Calu3 (cell line): ENCODE results near the gene LRRC27. TPM values are rescaled to one million over a fixed set of nuclear protein-coding genes. Genes with fewer than 3 reads are reported as not detected.

ENCODE experiments used
- BruUV-seq: library from RNA; stranded (reverse); fragments of 400-500 nt; replicated peaks from 2 replicates; lab custom pipeline; 2021; lab: Mats Ljungman, UMichigan
- CTCF ChIA-PET: fragments of 300-600 bp; sonication (Branson Sonifier 250); formaldehyde crosslinking; loops from one replicate; lab custom pipeline; 2022; ENCODE audit warnings: antibody characterized with exemption; lab: Charles Lee
- DNase-seq: peaks from one replicate; pipeline ENCODE4 v3.0.0; 2022
- H3K27ac Mint-ChIP-seq: one replicate; pipeline ENCODE4 v1.8.0; 2022; ENCODE audit warnings: mixed read lengths; ENCODE audit not compliant: unreplicated experiment
- H3K27me3 Mint-ChIP-seq: one replicate; pipeline ENCODE4 v1.8.0; 2022; ENCODE audit warnings: mixed read lengths; ENCODE audit not compliant: unreplicated experiment
- H3K36me3 Mint-ChIP-seq: one replicate; pipeline ENCODE4 v1.8.0; 2022; ENCODE audit warnings: mild to moderate bottlenecking, moderate library complexity, mixed read lengths; ENCODE audit not compliant: insufficient read depth, unreplicated experiment
- H3K4me1 Mint-ChIP-seq: one replicate; pipeline ENCODE4 v1.8.0; 2022; ENCODE audit warnings: mild to moderate bottlenecking, low read depth, mixed read lengths; ENCODE audit not compliant: unreplicated experiment
- H3K4me3 Mint-ChIP-seq: one replicate; pipeline ENCODE4 v1.8.0; 2022; ENCODE audit warnings: mild to moderate bottlenecking, low read depth, moderate library complexity, mixed read lengths; ENCODE audit not compliant: unreplicated experiment
- H3K9me3 Mint-ChIP-seq: one replicate; pipeline ENCODE4 v1.8.0; 2022; ENCODE audit warnings: low read depth, mixed read lengths; ENCODE audit not compliant: unreplicated experiment
- intact Hi-C: fragments of 100-400 bp; cut with micrococcal nuclease; formaldehyde crosslinking; loops from one replicate; pipeline ENCODE4 v1.10.0; 2022; ENCODE audit not compliant: unreplicated experiment
- total RNA-seq: library from RNA; stranded (reverse); gene quantifications from 2 replicates; pipeline ENCODE4 v1.2.3, GENCODE V29; 2022
- TF ChIP-seq, protein P1 (sequence below): fragments of 200-600 bp; IDR thresholded peaks from one replicate; pipeline ENCODE4 v1.8.0; 2022; ENCODE audit warnings: antibody characterized with exemption; ENCODE audit not compliant: unreplicated experiment

Gene LRRC27
- total RNA-seq, 1 experiment from 2014 or later, result 4.6 TPM

DNA sequence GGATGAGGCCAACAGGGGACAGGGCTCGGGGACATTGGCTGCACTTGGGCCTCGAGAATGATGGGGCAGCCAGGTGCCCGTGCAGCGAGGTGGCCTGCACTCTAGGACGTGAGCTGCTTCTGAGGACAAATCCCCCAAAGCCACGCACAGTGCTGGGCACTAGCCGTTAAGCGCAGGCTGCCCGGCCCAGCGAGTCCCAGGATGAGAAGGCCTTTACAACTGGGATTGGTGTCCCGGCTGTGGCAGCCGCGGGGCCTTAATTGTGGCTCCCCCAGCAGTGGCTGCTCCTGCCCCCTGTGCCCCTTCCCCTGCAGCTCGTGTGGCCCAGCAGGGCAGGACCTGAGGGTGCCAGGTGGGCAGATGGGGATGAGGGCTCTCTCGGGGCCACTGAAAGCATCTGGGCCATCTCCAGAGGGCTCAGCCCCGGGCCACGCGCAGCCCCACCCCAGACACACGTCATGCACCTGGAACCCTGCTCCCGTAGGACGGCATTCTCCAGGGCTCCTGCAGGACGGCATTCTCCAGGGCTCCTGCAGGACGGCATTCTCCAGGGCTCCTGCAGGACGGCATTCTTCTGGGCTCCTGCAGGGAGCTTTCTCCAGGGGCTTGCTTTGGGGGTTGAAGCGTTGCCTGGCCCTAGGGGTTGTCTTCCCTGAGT lies 71.6 kb downstream of the LRRC27 start:
- peak; percentile 35 for DNase-seq
- no peak overlapping the region for H3K4me3 Mint-ChIP-seq
- no peaks in the 10 kb centered on the region for H3K9me3 Mint-ChIP-seq
- TF ChIP-seq, protein P1, sequence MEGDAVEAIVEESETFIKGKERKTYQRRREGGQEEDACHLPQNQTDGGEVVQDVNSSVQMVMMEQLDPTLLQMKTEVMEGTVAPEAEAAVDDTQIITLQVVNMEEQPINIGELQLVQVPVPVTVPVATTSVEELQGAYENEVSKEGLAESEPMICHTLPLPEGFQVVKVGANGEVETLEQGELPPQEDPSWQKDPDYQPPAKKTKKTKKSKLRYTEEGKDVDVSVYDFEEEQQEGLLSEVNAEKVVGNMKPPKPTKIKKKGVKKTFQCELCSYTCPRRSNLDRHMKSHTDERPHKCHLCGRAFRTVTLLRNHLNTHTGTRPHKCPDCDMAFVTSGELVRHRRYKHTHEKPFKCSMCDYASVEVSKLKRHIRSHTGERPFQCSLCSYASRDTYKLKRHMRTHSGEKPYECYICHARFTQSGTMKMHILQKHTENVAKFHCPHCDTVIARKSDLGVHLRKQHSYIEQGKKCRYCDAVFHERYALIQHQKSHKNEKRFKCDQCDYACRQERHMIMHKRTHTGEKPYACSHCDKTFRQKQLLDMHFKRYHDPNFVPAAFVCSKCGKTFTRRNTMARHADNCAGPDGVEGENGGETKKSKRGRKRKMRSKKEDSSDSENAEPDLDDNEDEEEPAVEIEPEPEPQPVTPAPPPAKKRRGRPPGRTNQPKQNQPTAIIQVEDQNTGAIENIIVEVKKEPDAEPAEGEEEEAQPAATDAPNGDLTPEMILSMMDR, result no peak
- intact Hi-C loops, result no loop called here
- H3K27me3 Mint-ChIP-seq, result no peaks in the 10 kb centered on the region
- BruUV-seq, result no TSS peak
- peaks cover 30% of the 10 kb centered on the region for H3K36me3 Mint-ChIP-seq
- H3K4me1 Mint-ChIP-seq, result no peaks in the 10 kb centered on the region
- no peak overlapping the region for H3K27ac Mint-ChIP-seq
- CTCF ChIA-PET, result no interaction called here

DNA sequence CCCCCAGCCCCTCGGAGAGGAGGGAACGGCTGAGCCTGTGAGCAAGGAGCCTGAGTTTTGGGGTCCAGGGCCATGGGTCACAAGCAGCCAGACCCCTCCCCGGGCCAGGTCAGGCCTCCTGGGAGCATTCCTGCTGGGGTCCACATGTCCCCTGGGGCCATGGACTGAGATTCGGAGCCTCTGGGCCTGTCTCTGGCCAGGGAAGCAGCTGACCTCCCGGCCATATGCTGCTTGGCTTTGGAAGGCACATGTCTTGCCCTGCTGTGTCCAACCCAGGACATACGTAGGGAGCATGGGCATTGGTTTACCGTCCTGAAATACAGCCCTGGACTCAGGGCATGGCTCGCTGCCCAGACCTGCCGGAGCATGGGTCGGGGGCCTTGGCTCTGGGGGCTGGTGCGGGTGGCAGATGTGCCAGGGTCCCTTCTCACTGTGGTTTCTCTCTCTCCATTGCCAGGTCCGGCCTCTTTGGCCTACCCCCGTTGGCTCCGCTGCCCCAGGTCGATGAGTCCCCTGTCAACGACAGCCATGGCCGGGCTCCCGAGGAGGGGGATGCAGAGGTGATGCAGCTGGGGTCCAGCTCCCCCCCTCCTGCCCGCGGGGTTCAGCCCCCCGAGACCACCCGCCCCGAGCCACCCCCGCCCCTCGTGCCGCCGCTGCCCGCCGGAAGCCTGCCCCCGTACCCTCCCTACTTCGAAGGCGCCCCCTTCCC lies 72.3 kb downstream of the LRRC27 start:
- Mint-ChIP-seq H3K4me1 (no peaks in the 10 kb centered on the region), H3K9me3 (no peaks in the 10 kb centered on the region), H3K27ac (no peak overlapping the region), H3K27me3 (no peaks in the 10 kb centered on the region), H3K36me3 (peaks cover 36% of the 10 kb centered on the region), H3K4me3 (no peak overlapping the region)
- DNase-seq, result no peak
- intact Hi-C loops, result no loop called here
- CTCF ChIA-PET, result no interaction called here
- BruUV-seq, result no TSS peak
- TF ChIP-seq, protein P1, result no peak

DNA sequence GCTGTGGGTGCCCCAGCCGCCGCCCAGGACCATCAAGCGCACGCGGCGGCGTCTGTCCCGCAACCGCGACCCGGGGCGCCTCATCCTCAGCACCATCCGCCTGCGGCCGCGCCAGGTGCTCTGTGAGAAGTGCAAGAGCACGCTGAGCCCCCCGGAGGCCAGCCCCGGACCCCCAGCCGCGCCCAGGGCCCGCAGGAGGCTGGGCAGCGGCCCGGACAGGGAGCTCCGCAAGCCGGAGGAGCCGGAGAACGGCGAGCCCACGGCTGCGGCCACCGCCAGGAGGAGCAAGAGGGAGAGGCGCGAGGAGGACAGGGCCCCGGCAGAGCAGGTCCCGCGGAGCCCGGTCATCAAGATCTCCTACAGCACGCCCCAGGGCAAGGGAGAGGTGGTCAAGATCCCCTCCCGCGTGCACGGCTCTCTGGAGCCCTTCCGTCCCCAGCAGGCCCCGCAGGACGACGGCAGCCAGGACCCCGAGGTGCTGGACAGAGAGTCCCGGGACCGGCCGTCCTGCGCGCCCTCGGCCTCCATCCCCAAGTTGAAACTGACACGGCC lies 73.0 kb downstream of the LRRC27 start:
- Mint-ChIP-seq H3K4me1 (no peaks in the 10 kb centered on the region), H3K27ac (no peak overlapping the region), H3K27me3 (no peaks in the 10 kb centered on the region), H3K4me3 (no peak overlapping the region), H3K9me3 (no peaks in the 10 kb centered on the region), H3K36me3 (peaks cover 36% of the 10 kb centered on the region)
- DNase-seq, result no peak
- no TSS peak for BruUV-seq
- intact Hi-C loops, result no loop called here
- TF ChIP-seq, protein P1, result no peak
- CTCF ChIA-PET, result no interaction called here

DNA sequence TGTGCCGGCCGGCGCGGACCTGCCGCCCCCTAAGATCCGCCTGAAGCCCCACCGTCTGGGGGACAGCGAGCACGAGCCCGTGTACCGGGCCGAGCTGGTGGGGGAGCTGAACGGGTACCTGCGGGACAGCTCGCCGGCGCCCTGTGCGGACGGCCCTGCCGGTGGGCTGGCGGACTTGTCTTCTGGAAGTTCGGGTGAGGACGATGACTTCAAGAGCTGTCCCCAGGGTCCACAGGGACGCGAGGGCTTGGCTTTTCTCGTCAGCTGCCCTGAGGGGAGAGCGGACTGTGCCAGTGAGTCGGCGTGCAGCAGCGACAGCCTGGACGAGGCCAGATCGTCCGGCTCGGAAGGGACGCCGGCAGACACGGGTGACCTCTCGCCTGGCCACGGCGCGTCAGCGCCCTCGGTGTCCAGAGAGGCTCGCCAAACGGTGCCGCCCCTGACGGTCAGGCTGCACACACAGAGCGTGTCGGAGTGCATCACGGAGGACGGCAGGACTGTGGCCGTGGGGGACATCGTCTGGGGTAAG lies 73.5 kb downstream of the LRRC27 start:
- Mint-ChIP-seq H3K27me3 (no peaks in the 10 kb centered on the region), H3K36me3 (peaks cover 36% of the 10 kb centered on the region), H3K4me3 (no peak overlapping the region), H3K9me3 (no peaks in the 10 kb centered on the region), H3K27ac (no peak overlapping the region), H3K4me1 (no peaks in the 10 kb centered on the region)
- intact Hi-C loops, result no loop called here
- CTCF ChIA-PET, result no interaction called here
- no peak for DNase-seq
- TF ChIP-seq, protein P1, result no peak
- no TSS peak for BruUV-seq
